Stimulated activated CD4-positive, alpha-beta T cell treated with anti-CD3 and anti-CD28 coated beads, Interleukin-4, amount 100 ng/mL, for 48 hours (primary cell): ENCODE results near the gene OTULIN.

ENCODE experiments used
- DNase-seq, 2 donors: peaks; one replicate each; pipeline ENCODE4 v3.0.0-alpha.2; 2020; ENCODE audit warnings: low read depth in 2 of 2

OTULIN gene

GRCh38 chr5:14664270-14665100 lies at the start of gene OTULIN:
TSS of gene OTULIN (plus strand) at chr5:14664718. CDS start at chr5:14664826, 108 bp downstream.
- DNase-seq: peak; percentile 75 to 85

GRCh38 chr5:14615365-14615764 lies 49.2 kb upstream of the OTULIN start:
- DNase-seq: no peak

- no peak for DNase-seq
Observed at GRCh38 chr5:14617441-14617840, 47.1 kb upstream of the OTULIN start.

- DNase-seq: no peak
Observed at GRCh38 chr5:14627270-14627669, 37.2 kb upstream of the OTULIN start.

GRCh38 chr5:14628346-14628745 lies 36.2 kb upstream of the OTULIN start:
- peak; percentile 31 to 45 for DNase-seq

GRCh38 chr5:14630671-14631070 lies 33.8 kb upstream of the OTULIN start:
- no peak for DNase-seq

- no peak for DNase-seq
Observed at GRCh38 chr5:14635656-14636055, 28.9 kb upstream of the OTULIN start.

- DNase-seq: no peak
Observed at GRCh38 chr5:14640765-14641164, 23.8 kb upstream of the OTULIN start.

GRCh38 chr5:14644623-14645237 lies 19.8 kb upstream of the OTULIN start:
- DNase-seq: no peak

GRCh38 chr5:14650052-14650451 lies 14.5 kb upstream of the OTULIN start:
- no peak for DNase-seq

- no peak for DNase-seq
Observed at GRCh38 chr5:14655146-14655741, 9.3 kb upstream of the OTULIN start.

GRCh38 chr5:14656898-14657297 lies 7.6 kb upstream of the OTULIN start:
- DNase-seq: no peak

- no peak for DNase-seq
Observed at GRCh38 chr5:14659821-14660607, 4.5 kb upstream of the OTULIN start.

GRCh38 chr5:14660833-14661232 lies 3.7 kb upstream of the OTULIN start:
- no peak for DNase-seq

- DNase-seq: no peak
Observed at GRCh38 chr5:14662721-14663260, 1.7 kb upstream of the OTULIN start.

- no peak for DNase-seq
Observed at GRCh38 chr5:14663734-14664269, 716 bp upstream of the OTULIN start.

- DNase-seq: no peak
Observed at GRCh38 chr5:14665101-14665822, 744 bp downstream of the OTULIN start.

- peak; percentile 42 for DNase-seq
Observed at GRCh38 chr5:14665949-14666348, 1.4 kb downstream of the OTULIN start.

- DNase-seq: no peak
Observed at GRCh38 chr5:14666357-14666756, 1.8 kb downstream of the OTULIN start.

GRCh38 chr5:14667290-14667689 lies 2.8 kb downstream of the OTULIN start:
- DNase-seq: no peak

- DNase-seq: no peak
Observed at GRCh38 chr5:14667770-14668169, 3.3 kb downstream of the OTULIN start.
